Fibroblast of lung (primary cell): ENCODE results near the gene TMEM267. TPM values are rescaled to one million over a fixed set of nuclear protein-coding genes. Genes with fewer than 3 reads are reported as not detected.

Source experiments
- DNase-seq, 2 donors: peaks; one replicate each; pipeline versions ENCODE4 v3.0.0 to v3.0.0-alpha.2; 2010; ENCODE audit warnings: low read depth in 2 of 2
- H2AFZ ChIP-seq: 2 replicates; pipeline ENCODE4 v1.5.1; 2012; ENCODE audit warnings: low read length, control low read depth, inconsistent platforms
- H3K27ac ChIP-seq: 2 replicates; pipeline ENCODE4 v1.5.1; 2011; ENCODE audit warnings: low read length, control low read depth; ENCODE audit not compliant: insufficient read depth
- H3K27me3 ChIP-seq: 2 replicates; pipeline ENCODE4 v1.5.1; 2011; ENCODE audit warnings: mild to moderate bottlenecking, low read length; ENCODE audit not compliant: control insufficient read depth, insufficient read depth
- H3K36me3 ChIP-seq: 2 replicates; pipeline ENCODE4 v1.5.1; 2011; ENCODE audit warnings: low read length; ENCODE audit not compliant: control insufficient read depth, insufficient read depth
- H3K4me1 ChIP-seq: 2 replicates; pipeline ENCODE4 v1.5.1; 2011; ENCODE audit warnings: low read length; ENCODE audit not compliant: control insufficient read depth, insufficient read depth; ENCODE audit errors: extremely low read depth
- H3K4me2 ChIP-seq: 2 replicates; pipeline ENCODE4 v1.5.1; 2011; ENCODE audit warnings: low read length, control low read depth; ENCODE audit not compliant: insufficient read depth; ENCODE audit errors: extremely low read depth
- H3K4me3 ChIP-seq, 4 experiments: fragments of 200-600 bp in 1 of 4; sonication (generic) in 1 of 4; replicated peaks in 1 of 4; 2 replicates each; pipeline ENCODE4 v1.5.1; 2011 to 2016; ENCODE audit warnings: low read length in 4 of 4, low read depth in 3 of 4, mild to moderate bottlenecking in 3 of 4, control low read depth in 2 of 4, inconsistent platforms in 1 of 4, mixed read lengths in 1 of 4; ENCODE audit not compliant: insufficient read depth in 1 of 4; ENCODE audit errors: control extremely low read depth in 1 of 4
- H3K79me2 ChIP-seq: 2 replicates; pipeline ENCODE4 v1.5.1; 2012; ENCODE audit warnings: mild to moderate bottlenecking, low read length, inconsistent platforms; ENCODE audit not compliant: control insufficient read depth, insufficient read depth
- H3K9ac ChIP-seq: 2 replicates; pipeline ENCODE4 v1.5.1; 2011; ENCODE audit warnings: mild to moderate bottlenecking, low read length, control low read depth; ENCODE audit not compliant: insufficient read depth
- H3K9me3 ChIP-seq: 2 replicates; pipeline ENCODE4 v1.5.1; 2012; ENCODE audit warnings: low read depth, low read length; ENCODE audit not compliant: control insufficient read depth, insufficient read depth
- H4K20me1 ChIP-seq: 2 replicates; pipeline ENCODE4 v1.5.1; 2011; ENCODE audit warnings: low read length; ENCODE audit not compliant: control insufficient read depth, insufficient read depth; ENCODE audit errors: extremely low read depth
- EZH2 ChIP-seq: IDR thresholded peaks from 2 replicates; pipeline ENCODE4 v1.5.1; 2012; ENCODE audit warnings: low read length, control low read depth, mild to moderate bottlenecking; ENCODE audit errors: missing control alignments
- polyA plus RNA-seq, 2 donors: library from polyadenylated mRNA; depleted of rRNA in 1 of 2; stranded (reverse) in 1 of 2; unstranded in 1 of 2; fragments of >200 nt; gene quantifications; 2 replicates each; pipeline ENCODE4 v1.2.1, GENCODE V29; 2011 to 2012; ENCODE audit warnings: missing spikeins in 1 of 2
- total RNA-seq: library from RNA; depleted of rRNA; stranded (reverse); fragments of >200 nt; gene quantifications from 2 replicates; pipeline ENCODE4 v1.2.1, GENCODE V29; 2014
- TF ChIP-seq, protein P1 (sequence below), 2 donors: IDR thresholded peaks in 1 of 2; conservative IDR thresholded peaks in 1 of 2; 1 replicate in 1 of 2; 2 replicates in 1 of 2; pipeline ENCODE4 v1.5.1; 2011 to 2012; ENCODE audit warnings: low read length in 2 of 2, control low read depth in 1 of 2, inconsistent platforms in 1 of 2, low read depth in 1 of 2, mild to moderate bottlenecking in 1 of 2

TMEM267 gene
- total and polyA plus RNA-seq, 2 donors (not counting 1 experiment from before 2014, with no cell fraction given), result 21.2 to 24.3 TPM

DNA sequence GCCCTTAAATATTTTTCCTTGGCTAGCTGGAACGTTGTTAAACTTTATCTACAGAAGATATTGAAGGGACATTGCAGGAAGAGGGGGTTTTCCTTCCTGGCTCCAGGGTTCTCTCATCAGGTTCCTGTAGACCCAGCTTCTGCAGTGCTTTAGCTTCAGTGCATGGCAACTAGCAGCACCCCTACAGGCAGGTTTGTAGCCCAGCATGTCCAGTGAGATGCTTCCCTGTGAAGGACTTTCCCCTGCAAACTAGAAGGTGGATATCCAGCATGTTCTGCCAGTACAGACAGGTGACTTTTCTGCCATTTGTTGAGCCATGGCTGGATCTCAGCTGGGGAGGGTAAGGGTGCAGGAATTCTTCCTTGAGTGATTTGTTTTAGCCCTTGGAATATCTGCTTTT lies 81.8 kb downstream of the TMEM267 start:
- no peak overlapping the region for H3K27ac ChIP-seq
- H4K20me1 ChIP-seq, result no peaks in the 10 kb centered on the region
- H3K27me3 ChIP-seq, result peaks cover 2% of the 10 kb centered on the region
- no peak overlapping the region for H3K4me3 ChIP-seq
- H3K79me2 ChIP-seq, result no peaks in the 10 kb centered on the region
- no peak for TF ChIP-seq EZH2
- TF ChIP-seq, protein P1, sequence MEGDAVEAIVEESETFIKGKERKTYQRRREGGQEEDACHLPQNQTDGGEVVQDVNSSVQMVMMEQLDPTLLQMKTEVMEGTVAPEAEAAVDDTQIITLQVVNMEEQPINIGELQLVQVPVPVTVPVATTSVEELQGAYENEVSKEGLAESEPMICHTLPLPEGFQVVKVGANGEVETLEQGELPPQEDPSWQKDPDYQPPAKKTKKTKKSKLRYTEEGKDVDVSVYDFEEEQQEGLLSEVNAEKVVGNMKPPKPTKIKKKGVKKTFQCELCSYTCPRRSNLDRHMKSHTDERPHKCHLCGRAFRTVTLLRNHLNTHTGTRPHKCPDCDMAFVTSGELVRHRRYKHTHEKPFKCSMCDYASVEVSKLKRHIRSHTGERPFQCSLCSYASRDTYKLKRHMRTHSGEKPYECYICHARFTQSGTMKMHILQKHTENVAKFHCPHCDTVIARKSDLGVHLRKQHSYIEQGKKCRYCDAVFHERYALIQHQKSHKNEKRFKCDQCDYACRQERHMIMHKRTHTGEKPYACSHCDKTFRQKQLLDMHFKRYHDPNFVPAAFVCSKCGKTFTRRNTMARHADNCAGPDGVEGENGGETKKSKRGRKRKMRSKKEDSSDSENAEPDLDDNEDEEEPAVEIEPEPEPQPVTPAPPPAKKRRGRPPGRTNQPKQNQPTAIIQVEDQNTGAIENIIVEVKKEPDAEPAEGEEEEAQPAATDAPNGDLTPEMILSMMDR (conservative IDR thresholded peaks at IDR 0.05 in 1 of 2, IDR thresholded peaks at IDR 0.05 in 1 of 2; ENCODE audit: low read depth in 1 of 2, low read length in 2 of 2), result peak; percentile 30 to 56
- no peak overlapping the region for H3K4me2 ChIP-seq
- no peaks in the 10 kb centered on the region for H3K9me3 ChIP-seq
- peak in 1 of 2 donors; percentile 11 for DNase-seq
- H2AFZ ChIP-seq, result no peak overlapping the region
- H3K9ac ChIP-seq, result no peak overlapping the region
- H3K4me1 ChIP-seq, result no peaks in the 10 kb centered on the region
- H3K36me3 ChIP-seq, result no peaks in the 10 kb centered on the region

DNA sequence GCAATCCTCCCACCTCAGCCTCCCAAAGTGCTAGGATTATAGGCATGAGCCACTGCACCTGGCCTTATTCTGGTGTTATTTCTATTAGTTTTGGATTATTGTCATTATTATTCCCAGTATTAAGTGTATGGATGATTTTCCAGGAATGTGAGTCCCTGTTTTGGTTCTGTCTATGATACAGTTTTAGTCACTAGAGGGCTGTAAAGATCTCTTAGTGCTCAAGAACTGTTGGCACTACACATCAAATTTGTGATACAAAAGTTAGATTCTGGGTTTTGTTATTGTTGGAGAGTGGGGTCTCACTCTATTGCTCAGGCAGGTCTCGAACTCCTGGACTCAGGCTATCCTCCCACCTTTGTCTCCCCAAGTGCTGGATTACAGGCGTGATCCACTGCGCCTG lies 83.6 kb downstream of the TMEM267 start:
- H2AFZ ChIP-seq, result no peak overlapping the region
- DNase-seq, result peak; percentile 29 to 51
- no peak for TF ChIP-seq EZH2
- TF ChIP-seq, protein P1 (conservative IDR thresholded peaks at IDR 0.05 in 1 of 2, IDR thresholded peaks at IDR 0.05 in 1 of 2; ENCODE audit: low read depth in 1 of 2, low read length in 2 of 2), result peak; percentile 38 to 42
- H3K4me1 ChIP-seq, result no peaks in the 10 kb centered on the region
- no peaks in the 10 kb centered on the region for H4K20me1 ChIP-seq
- no peak overlapping the region for H3K9ac ChIP-seq
- no peaks in the 10 kb centered on the region for H3K9me3 ChIP-seq
- peaks cover 4% of the 10 kb centered on the region for H3K27me3 ChIP-seq
- no peaks in the 10 kb centered on the region for H3K36me3 ChIP-seq
- H3K79me2 ChIP-seq, result no peaks in the 10 kb centered on the region
- H3K27ac ChIP-seq, result no peak overlapping the region
- no peak overlapping the region for H3K4me3 ChIP-seq
- no peak overlapping the region for H3K4me2 ChIP-seq

DNA sequence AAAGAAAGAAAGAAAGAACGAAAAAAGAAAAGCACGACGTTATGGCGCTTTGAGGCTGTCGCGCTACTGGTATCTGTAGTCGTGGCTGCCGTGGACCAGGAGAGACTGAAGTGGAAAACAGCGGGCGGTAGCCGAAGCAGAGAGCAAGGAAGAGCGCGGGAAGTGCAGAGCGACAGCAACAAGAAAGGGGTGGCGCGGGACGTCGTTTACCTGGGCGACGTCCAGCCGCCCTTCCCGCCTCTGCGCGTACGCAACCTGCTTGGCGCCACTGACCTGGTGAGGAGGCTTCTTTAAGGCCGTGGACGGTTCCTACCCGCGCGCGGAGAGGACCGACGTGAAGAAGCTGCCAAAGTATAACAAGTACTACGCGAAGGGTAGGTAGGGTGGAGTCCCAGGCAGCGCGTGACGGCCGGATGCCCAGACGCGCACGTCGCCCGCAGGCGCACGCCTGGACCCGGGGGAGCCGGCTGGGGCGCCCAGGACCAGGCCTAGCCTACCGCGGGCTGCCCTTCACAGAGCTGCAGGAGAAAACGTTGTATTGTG lies 86.8 kb downstream of the TMEM267 start:
- H3K27ac ChIP-seq, result no peak overlapping the region
- H2AFZ ChIP-seq, result peak overlapping the region; percentile 91
- peak overlapping the region; percentile 49 to 62 (median 56) for H3K4me3 ChIP-seq
- no peaks in the 10 kb centered on the region for H3K79me2 ChIP-seq
- H3K9ac ChIP-seq, result no peak overlapping the region
- TF ChIP-seq EZH2, result peak; percentile 59
- TF ChIP-seq, protein P1 (conservative IDR thresholded peaks at IDR 0.05 in 1 of 2, IDR thresholded peaks at IDR 0.05 in 1 of 2; ENCODE audit: low read depth in 1 of 2, low read length in 2 of 2), result no peak
- H3K36me3 ChIP-seq, result no peaks in the 10 kb centered on the region
- peaks cover 4% of the 10 kb centered on the region for H3K27me3 ChIP-seq
- no peaks in the 10 kb centered on the region for H3K4me1 ChIP-seq
- peak; percentile 21 to 30 for DNase-seq
- H4K20me1 ChIP-seq, result no peaks in the 10 kb centered on the region
- H3K4me2 ChIP-seq, result peak overlapping the region; percentile 79
- no peaks in the 10 kb centered on the region for H3K9me3 ChIP-seq

Other genes with a start within 250 kb of the TMEM267 start
- 93.2 and 253 TPM in 2 replicates for gene HMGCS1, start 170.5 kb downstream of the TMEM267 start, total RNA-seq
- 118 and 203 TPM in 2 replicates for gene HMGCS1, start 170.5 kb downstream of the TMEM267 start, polyA plus RNA-seq
- gene CCL28, start 71.5 kb downstream of the TMEM267 start, total RNA-seq, result 2.0 and 2.8 TPM in 2 replicates
- 0.71 and 1.1 TPM in 2 replicates for gene CCL28, start 71.5 kb downstream of the TMEM267 start, polyA plus RNA-seq
- gene C5orf34, start 31.3 kb upstream of the TMEM267 start, total RNA-seq, result 2.6 and 4.1 TPM in 2 replicates
- gene C5orf34, start 31.3 kb upstream of the TMEM267 start, polyA plus RNA-seq, result 2.9 and 4.8 TPM in 2 replicates
- gene PAIP1, start 73.2 kb upstream of the TMEM267 start, total RNA-seq, result 85.4 and 110 TPM in 2 replicates
- gene PAIP1, start 73.2 kb upstream of the TMEM267 start, polyA plus RNA-seq, result 101 and 120 TPM in 2 replicates
- 90.1 and 115 TPM in 2 replicates for gene NNT, start 119.3 kb upstream of the TMEM267 start, total RNA-seq
- gene NNT, start 119.3 kb upstream of the TMEM267 start, polyA plus RNA-seq, result 53.2 and 65.7 TPM in 2 replicates